HG03280 (cell line): ENCODE data around the gene SH3GL2.

Experiments used
- ATAC-seq: cut with Tn5 transposase; IDR thresholded peaks from one replicate; pipeline ENCODE4 v1.9.1; 2021; ENCODE audit warnings: mild to moderate bottlenecking, moderate library complexity; ENCODE audit not compliant: unreplicated experiment

The SH3GL2 gene

GRCh38 chr9:17653947-17654465 lies 75.1 kb downstream of the SH3GL2 start:
- ATAC-seq: no peak

GRCh38 chr9:17656889-17657288 lies 78.0 kb downstream of the SH3GL2 start:
- no peak for ATAC-seq

- no peak for ATAC-seq
Observed at GRCh38 chr9:17658237-17658636, 79.4 kb downstream of the SH3GL2 start.

- ATAC-seq: no peak
Observed at GRCh38 chr9:17660158-17660557, 81.3 kb downstream of the SH3GL2 start.

- no peak for ATAC-seq
Observed at GRCh38 chr9:17665450-17665849, 86.6 kb downstream of the SH3GL2 start.

GRCh38 chr9:17669206-17669605 lies 90.3 kb downstream of the SH3GL2 start:
- no peak for ATAC-seq

- no peak for ATAC-seq
Observed at GRCh38 chr9:17682684-17683083, 103.8 kb downstream of the SH3GL2 start.

GRCh38 chr9:17688834-17689233 lies 110.0 kb downstream of the SH3GL2 start:
- no peak for ATAC-seq

GRCh38 chr9:17694336-17694735 lies 115.5 kb downstream of the SH3GL2 start:
- ATAC-seq: no peak

- ATAC-seq: no peak
Observed at GRCh38 chr9:17695482-17695881, 116.6 kb downstream of the SH3GL2 start.

GRCh38 chr9:17699615-17700330 lies 120.9 kb downstream of the SH3GL2 start:
- ATAC-seq: no peak

GRCh38 chr9:17706347-17706746 lies 127.5 kb downstream of the SH3GL2 start:
- ATAC-seq: no peak

- no peak for ATAC-seq
Observed at GRCh38 chr9:17719053-17719452, 140.2 kb downstream of the SH3GL2 start.

- ATAC-seq: no peak
Observed at GRCh38 chr9:17721954-17722353, 143.1 kb downstream of the SH3GL2 start.

- ATAC-seq: no peak
Observed at GRCh38 chr9:17723656-17724055, 144.8 kb downstream of the SH3GL2 start.

- ATAC-seq: no peak
Observed at GRCh38 chr9:17725399-17726010, 146.6 kb downstream of the SH3GL2 start.

- ATAC-seq: no peak
Observed at GRCh38 chr9:17726298-17726697, 147.4 kb downstream of the SH3GL2 start.

GRCh38 chr9:17730899-17731298 lies 152.0 kb downstream of the SH3GL2 start:
- ATAC-seq: no peak

GRCh38 chr9:17731308-17731707 lies 152.4 kb downstream of the SH3GL2 start:
- no peak for ATAC-seq

GRCh38 chr9:17734674-17735073 lies 155.8 kb downstream of the SH3GL2 start:
- ATAC-seq: no peak

- no peak for ATAC-seq
Observed at GRCh38 chr9:17735859-17736258, 157.0 kb downstream of the SH3GL2 start.

GRCh38 chr9:17739022-17739421 lies 160.2 kb downstream of the SH3GL2 start:
- no peak for ATAC-seq
